ENCODE measurements around the gene PROZ.
"Not testable (repeated sequence)": the region's sequence is repeated elsewhere in the genome, so short reads cannot be mapped to it uniquely, and the experiment has no call there.

Gene PROZ

DNA sequence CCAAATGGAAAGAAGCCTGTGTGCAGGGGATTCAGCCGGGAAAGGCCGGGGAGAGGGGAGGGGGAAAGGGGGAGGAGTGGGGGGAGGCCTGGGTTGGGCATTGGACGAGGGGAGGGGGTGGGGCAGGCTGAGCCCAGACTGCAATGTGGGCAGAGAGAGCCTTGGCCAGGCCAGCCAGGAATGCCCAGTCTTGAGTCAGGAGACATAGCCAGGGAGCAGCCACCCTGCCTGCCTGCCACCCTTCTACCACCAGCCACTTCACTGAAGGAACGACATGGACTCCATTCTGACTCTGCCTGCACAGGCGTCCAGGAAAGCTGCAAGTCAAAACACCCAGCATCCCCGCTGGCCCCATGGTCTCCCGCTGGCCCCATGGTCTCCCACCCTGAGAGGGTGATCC, 498 bp downstream of the PROZ start:
- no peak for DNase-seq

DNA sequence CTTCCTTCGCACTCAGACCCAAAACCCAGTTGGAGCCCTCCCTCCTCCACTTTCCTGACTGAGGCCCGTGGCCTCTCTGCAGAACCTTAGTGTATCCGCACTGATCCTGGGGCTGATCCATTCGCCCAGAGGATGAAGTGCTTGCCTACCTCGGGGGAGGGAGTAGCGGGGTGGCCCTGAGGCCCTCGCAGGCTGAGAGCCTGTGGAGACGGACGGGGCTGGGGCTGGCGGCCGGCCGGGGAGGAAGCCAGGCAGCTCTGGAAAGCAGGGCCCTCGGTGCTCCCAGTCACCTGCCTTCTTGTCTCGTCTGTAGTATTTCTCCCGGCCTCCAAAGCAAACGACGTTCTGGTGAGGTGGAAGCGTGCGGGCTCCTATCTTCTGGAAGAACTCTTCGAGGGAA, 1.3 kb downstream of the PROZ start:
- DNase-seq, result no peak

DNA sequence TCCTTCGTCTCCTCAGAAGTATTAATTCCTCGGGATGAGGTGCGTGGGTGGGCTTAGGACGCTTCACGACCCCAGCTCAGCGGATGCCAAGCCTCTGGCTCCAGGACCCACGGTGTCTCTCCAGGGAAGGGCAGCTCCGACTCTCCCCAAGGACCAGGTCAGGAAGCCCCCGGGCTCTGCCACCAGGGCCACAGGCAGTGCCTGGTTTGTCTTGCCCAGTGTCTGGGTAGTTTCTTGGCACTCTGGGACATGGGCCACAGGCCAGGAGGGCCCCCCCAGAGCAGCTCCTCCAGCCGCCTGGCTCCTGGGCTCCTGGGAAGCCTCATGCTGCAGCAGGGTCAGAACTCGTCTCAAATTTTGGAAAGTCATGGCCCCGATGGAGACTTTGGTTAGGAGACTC, 2.5 kb downstream of the PROZ start:
- no peak for DNase-seq

DNA sequence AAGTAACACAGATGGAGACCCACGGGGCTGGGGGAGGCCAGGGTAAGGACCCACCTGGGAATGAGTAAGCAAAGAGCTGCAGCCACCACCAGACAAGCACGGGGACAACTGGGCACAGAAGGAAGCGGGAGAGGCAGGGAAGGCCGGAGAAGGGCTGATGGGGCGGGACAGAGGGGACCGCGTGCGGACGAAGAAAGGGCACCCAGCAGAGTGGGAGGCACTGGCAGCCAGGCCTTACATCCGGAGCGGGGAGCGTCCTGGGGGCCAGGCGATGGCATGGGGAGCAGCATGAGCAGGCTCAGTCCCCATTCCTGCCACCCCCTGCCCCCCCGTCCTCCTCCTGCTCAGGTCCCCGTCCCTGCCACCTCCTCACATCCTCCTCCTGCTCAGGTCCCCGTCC, 3.0 kb downstream of the PROZ start:
- no peak for DNase-seq

DNA sequence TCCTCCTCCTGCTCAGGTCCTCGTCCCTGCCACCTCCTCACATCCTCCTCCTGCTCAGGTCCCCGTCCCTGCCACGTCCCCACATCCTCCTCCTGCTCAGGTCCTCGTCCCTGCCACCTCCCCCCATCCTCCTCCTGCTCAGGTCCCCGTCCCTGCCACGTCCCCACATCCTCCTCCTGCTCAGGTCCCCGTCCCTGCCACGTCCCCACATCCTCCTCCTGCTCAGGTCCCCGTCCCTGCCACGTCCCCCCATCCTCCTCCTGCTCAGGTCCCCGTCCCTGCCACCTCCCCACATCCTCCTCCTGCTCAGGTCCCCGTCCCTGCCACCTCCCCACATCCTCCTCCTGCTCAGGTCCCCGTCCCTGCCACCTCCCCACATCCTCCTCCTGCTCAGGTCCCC, 3.5 kb downstream of the PROZ start:
- DNase-seq, result not testable (repeated sequence)

DNA sequence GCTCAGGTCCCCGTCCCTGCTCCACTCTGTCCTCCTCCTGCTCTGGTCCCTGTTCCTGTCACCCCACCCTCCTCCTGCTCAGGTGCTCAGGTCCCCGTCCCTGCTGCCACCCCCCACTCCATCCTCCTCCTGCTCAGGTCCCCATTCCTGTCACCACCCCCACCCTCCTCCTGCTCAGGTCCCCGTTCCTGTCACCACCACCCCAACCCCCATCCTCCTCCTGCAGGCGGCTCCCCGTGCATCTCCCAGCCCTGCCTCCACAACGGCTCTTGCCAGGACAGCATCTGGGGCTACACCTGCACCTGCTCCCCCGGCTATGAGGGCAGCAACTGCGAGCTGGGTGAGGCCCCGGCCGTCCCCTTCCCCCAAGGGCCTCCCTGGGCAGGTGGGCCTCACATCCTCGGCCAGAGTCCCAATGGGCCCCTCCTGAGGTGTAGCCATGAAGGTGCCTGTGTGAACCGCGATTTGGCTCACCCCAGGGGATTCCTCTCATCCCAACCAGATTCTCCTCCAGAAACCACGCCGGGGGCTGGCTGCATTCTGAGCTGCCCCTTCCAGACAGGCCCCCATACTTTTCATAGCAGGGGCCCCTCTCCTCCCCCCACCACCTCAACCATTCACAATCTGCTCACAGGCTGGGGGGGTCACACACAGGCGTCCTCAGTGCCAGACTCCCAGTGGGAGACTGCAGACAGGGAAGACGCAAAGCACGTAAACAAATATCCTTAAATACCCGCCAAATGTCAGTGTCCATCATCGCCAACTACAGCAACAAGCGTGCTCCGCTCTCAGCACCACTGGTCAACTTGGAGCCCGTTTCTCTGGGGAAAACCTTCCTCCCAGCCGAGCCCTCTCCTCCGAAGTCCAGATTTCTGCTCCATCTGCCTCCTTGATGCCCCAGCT, 4.6 kb downstream of the PROZ start:
- DNase-seq, result no peak

DNA sequence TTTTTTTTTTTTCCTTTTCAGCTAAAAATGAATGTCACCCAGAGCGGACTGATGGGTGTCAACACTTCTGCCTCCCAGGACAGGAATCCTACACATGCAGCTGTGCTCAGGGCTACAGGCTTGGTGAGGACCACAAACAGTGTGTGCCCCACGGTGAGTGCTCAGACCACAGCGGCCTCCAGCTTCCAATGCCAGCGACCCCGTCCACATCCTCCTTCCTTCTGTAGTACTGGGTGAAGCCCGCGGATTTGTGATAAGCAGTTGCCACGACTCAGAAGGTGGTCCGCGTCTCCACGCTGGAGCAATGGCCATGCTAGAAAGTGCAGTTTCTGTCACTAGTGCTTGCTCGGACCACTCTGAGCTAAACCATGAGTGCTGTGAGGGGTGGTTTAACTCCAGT, 6.0 kb downstream of the PROZ start:
- no peak for DNase-seq

DNA sequence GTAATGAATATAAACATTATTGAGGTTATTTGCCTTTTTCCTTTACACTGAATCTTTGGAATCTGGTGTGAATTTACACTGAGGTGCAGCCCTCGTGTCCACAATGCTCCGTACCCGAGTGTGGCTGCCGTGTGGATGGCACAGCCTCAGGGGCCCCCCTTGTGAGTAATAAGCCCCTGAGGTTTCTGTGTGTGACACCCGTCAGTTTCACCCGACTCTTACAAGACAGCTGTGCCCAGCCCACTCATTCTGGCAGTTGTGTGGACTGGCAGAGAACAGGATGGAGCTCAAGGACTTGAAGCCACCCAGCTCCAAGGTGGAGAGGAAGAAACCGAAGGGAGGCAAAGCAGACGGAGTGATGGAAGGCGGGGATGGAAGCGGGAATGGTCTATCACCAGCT, 7.8 kb downstream of the PROZ start:
- no peak for DNase-seq

DNA sequence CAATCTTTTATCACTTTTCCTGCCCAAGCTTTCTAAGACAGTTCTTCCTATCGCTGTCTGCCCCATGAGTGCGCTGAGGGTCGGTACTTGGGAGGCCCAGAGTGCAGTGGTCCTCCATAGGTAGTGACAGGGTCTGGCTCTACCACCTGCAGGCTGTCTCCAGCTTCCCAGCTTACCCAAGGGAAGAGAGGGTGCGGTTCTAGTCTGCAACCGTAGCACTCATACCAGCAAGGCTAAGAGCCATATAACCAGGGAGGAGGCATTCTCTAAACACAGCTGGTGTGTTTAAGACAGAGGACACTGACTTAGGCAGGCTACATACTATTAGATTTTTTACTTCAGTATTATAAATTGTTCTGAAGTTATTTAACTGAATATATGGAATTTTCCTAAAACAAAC, 8.2 kb downstream of the PROZ start:
- DNase-seq, result no peak

DNA sequence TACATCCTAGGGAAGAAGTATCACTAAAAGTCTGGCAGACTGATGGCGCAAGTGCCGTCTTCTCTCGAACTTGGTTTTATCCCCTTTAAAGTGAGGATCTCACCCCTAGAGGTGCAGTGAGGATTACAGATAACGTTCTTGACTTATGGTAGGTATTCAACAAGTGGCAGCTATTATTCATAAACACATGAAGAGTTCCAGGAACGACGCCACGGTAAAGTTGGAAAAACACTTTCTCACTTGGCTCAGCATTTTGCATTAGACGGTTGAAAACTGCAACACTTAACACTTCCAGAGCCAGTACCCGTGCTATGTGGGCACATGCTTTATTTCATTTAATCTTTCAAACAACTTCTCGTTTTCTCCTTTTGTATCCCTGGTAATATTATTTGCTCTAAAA, 8.7 kb downstream of the PROZ start:
- DNase-seq, result no peak

DNA sequence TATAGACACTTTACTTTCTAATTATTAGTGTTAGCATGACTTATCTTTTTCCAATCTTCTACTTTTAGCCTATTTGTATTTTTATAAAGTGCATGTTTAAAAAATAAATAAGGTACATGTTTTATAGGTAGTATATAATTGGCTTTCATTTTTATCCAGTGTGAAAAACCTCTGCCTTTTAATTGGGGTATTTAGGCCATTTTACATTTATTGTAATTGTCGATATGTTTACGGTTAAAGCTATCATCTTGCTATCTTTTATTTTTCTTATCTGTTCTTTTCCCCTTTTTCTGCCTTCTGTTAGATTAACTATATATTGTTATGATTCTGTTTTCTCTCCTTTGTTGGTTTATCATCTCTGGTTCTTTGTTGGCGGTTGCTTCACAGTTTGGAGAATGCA, 9.1 kb downstream of the PROZ start:
- DNase-seq, result no peak

DNA sequence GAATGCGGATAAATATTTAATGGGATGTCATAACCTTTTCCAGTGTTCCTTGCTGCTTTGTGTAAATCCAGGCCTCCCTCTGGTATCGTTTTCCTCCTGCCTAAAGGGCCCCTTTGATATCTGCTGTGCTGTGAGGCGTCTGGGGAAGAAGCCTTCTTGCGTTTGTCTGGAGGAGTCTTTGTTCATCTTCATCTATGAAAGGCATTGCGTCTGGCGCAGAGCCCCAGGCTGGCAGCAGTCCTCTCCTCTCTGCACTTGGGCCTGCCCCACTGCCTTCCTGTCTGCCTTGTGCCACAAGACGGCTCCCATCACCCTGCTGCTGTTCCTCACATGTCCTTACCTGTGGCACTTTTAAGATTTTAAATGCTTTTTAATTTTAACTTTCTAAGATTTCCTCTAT, 9.8 kb downstream of the PROZ start:
- DNase-seq, result no peak

DNA sequence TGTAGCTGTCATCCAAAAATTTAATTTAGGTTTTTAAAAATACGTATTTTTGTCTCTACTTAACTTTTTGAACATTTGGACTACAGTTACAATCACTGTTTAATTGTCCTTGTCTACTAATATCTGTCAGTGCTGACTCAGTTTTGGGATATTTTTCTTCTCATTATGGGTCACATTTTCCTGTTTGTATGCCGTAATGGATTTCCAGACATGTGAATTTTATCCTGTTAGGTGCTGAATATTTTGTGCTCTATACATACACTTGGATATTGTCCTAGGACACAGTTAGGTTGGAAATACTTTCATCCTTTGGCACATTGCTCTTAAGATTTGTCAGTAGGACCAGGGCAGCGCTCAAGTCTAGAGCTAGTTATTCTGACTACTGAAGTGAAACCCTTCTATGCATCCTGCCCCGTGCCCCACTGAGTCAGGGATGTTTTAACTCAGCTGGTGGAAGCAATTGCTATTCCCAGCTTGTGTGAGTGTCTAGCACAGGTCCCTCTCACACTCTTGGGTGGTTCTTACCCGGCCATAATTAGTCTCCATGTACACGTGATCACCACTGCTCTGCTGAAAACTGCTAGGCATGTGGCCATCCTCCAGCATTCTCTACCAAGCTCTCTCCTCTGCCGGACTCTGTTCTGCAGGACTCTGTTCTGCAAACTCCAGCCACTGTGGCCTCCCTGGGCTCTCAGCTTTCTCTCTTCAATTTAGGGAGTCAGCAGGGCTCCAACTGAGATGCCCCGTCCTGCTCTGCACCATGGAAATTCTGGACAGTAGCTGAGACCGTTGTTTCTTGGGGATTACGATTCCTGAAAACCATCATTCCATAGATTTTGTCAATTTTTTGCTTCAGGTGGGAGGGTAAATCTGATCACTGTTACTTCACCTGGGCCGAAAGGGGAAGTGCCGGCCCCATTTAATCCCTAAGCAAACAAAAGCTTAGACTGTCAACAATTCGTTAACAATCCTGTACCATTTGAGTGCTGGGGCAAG, 11.1 kb downstream of the PROZ start:
- DNase-seq, result no peak

DNA sequence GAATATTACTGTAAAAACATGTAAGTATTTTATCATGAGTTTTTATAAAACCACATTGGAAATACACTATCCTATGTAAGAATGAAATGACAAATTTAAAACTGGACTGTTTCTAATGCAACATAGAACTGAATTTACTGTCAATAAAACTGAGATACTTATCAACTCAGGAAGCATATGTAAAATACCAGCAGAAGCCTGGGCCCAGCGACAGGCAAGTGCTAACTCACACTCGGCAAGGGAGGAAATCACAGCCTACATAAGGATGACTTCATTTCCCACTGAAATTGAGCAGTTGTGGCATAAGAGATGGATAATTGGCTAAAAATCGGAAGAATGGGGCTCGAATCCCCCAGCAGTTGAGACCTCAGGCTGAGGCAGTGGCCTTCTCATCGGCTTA, 12.1 kb downstream of the PROZ start:
- DNase-seq, result no peak

DNA sequence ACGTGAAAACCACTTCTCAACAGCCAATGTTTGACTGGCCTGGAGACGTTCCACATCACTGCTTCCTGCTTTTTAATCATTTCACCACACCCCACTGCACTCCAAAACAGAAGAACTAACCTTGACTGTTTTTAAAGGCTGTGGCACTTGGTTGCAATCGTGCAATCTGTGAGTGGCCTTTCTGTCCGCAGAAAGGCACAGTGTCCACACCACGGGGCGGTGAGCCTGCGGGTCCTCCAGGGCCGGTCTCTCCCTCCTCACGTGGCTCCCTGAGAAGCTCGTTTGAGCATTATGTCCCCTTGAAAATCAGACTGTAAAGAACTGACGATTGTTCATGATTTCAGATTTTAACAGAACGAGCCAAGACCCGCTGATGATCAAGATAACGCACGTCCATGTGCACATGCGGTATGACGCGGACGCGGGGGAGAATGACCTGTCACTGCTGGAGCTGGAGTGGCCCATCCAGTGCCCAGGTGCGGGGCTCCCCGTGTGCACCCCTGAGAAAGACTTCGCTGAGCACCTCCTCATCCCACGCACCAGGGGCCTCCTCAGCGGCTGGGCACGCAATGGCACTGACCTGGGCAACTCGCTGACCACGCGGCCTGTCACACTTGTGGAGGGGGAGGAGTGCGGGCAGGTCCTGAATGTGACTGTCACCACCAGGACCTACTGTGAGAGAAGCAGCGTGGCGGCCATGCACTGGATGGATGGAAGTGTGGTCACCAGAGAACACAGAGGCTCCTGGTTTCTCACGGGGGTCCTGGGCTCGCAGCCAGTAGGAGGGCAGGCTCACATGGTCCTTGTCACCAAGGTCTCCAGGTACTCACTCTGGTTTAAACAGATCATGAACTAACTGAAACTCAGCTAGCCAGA, 13.0 kb downstream of the PROZ start:
- no peak for DNase-seq

DNA sequence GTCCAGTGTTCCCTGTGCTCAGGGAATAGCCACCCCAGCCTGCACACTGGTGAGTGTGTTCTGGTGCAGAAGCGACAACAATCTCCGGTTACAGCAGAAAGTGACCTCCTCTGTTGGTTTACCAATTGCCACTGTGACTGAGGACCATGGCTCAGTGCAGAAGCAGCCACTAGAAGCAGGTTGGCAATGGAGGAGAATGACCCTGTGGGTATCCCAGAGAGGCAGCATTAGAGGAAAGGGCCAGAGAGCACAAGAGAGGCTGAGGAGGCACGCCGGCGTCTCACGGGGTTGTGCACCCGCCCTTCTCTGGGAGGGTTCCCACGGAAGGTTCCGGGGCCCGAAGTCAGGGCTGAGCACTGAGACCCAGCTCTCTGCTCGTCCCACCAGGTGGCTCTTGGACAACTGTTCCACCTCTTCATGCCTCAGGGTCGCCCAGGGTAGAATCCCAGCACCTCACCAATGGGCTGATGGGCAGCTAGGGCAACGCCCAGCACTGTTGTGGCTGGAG, 14.0 kb downstream of the PROZ start:
- DNase-seq, result no peak

DNA sequence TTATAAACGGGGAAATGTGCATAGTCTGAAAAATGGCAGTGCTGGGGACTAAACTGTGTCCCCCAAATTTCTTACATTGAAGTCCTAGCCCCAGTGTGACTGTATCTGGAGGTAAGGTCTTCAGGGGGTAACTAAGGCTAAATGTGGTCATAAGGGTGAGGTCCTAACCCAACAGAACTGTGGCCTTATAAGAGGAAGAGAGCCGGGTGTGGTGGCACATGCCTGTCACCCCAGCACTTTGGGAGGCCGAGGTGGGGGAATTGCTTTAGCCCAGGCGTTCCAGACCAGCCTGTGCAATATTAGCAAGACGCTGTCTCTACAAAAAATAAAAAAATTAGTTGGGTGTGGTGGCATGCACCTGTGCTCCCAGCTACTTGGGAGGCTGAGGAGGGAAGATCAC, 17.8 kb downstream of the PROZ start:
- DNase-seq, result no peak

DNA sequence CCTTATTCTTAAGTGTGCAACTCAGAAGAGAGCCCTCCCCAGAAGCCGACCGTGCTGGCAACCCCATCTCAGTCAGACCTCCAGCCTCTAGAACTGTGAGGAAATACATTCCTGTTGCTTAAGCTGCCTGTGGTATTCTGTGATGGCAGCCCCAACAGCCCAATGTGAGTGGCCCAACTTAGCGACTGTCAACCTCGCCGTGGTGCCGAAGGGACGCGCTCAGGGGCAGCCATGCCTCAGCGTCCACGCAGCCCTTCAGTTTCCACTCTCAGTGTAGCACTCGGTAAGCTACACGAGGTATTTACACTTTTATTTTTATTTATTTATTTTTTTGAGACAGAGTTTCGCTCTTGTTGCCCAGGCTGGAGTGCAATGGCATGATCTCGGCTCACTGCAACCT, 18.4 kb downstream of the PROZ start:
- DNase-seq, result no peak

DNA sequence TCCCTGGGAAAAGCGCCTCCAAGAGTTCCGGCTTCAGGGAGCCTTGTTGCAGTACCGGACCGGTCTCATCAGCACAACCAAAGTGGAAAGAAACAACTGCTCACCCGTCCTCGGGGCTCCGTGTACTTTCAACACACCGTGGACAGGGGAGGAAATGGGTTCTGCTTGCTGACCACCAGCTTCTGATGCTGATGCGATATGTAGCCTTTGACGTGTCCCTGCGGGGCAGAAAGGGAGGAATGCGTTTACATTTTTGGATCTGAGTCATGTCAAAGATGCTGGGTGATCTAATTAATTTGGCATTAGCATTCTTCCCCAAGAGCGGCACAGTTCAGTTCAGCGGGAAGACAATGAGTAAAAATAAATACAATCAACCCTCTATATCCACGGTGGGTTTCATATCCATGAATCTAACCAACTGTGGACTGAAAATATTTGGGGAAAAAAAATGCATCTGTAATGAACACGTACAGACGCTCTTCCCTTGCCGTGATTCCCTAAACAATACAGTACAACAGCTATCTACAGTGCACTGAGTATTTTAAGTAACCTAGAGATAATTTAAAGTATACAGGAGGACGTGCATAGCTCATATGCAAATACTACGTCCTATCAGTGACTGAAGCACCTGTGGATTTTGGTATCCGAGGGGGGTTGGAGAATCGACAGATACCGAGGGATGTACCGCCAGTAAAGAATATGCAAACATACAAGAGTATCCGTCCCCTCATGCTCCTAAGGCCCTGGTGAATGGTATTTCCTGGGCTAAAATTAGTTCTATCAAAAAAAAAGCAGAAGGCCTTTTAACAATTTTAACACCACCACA, 19.8 kb downstream of the PROZ start:
- DNase-seq, result no peak

DNA sequence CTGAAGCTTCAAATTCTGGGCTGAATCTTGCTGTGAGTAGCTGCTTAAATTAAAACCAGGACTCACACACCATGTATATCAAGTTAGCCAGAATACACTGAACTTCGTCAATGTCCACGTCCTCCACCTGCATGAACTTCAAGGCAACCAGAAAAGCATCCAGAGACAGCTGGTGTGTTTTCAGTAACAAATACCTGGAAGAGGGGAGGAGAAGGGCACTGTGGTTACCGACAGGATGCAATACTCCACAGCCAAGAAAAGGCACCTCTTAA, 20.4 kb downstream of the PROZ start:
- DNase-seq, result no peak

DNA sequence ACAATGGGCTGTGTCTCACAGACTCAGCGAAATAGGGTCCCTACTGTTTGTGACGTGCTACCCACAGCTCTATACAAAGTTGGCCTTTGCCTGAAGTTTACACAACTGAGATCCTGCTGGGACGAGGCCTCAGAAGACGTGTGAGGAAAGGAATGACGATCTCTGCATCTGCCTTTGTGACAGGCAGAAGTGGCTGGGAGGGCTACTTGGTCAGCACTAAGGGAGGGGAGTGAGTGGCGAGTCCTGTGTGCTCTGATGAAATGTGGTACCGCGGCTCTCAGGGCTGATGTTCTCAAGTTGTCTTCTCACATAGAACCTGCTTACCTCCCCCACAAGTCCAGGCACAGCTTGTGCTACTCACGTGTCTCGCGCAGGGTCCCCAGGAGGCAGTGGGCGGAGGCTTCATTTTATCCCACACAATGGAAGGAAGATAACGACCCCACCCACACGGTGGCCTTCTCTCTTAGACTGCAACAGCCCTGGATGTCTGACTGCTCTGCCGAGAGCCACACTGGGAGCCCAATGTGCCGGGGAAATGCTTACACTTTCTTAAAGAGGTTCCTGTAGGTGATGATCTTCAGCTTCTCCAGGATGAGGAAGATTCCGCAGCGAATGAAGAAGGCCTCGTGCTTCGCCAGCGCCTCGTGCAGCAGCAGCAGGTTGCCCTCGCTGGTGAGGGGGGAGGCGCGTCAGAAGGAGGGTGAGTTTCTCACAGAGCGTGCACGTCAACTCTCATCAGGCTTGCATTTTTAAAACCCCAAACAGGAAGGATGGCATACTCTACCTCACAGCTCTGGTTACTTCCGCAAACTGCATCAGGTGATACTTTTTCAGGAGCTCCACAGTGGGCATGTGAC, 21.2 kb downstream of the PROZ start:
- no peak for DNase-seq

Measured in NCI-H1417 treated with DMSO at 0.1 percent for 48 hours (cell line).